Vagina (tissue), 2 donors: Measurements from ENCODE around the gene VPS29. TPM values are rescaled to one million over a fixed set of nuclear protein-coding genes. Genes with fewer than 3 reads are reported as not detected.

Experiments
- DNase-seq, 2 donors: peaks; one replicate each; pipeline ENCODE4 v3.0.0-alpha.2; 2017; ENCODE audit errors: extremely low spot score in 2 of 2
- H3K27ac ChIP-seq: fragments of 200-600 bp; sonication (generic); one replicate; pipeline ENCODE4 v1.5.1; 2019
- H3K27me3 ChIP-seq: fragments of 200-600 bp; sonication (generic); one replicate; pipeline ENCODE4 v1.5.1; 2019
- H3K36me3 ChIP-seq, 2 donors: fragments of 200-600 bp; sonication (generic); one replicate each; pipeline ENCODE4 v1.5.1; 2017 to 2019
- H3K4me1 ChIP-seq: fragments of 200-600 bp; sonication (generic); one replicate; pipeline ENCODE4 v1.5.1; 2019
- H3K4me3 ChIP-seq, 2 donors: fragments of 200-600 bp; sonication (generic); 1 replicate in 1 of 2; 2 replicates in 1 of 2; pipeline ENCODE4 v1.5.1; 2016 to 2019
- H3K9me3 ChIP-seq: fragments of 200-600 bp; sonication (generic); one replicate; pipeline ENCODE4 v1.5.1; 2019
- POLR2A ChIP-seq, 2 donors: fragments of 450-650 bp; IDR thresholded peaks; one replicate each; pipeline ENCODE4 v1.6.1; 2017; ENCODE audit warnings: antibody characterized with exemption in 2 of 2, mild to moderate bottlenecking in 2 of 2, moderate library complexity in 2 of 2
- POLR2AphosphoS5 ChIP-seq, 2 donors: sonication (generic); formaldehyde crosslinking; IDR thresholded peaks; one replicate each; pipeline ENCODE4 v1.9.0; 2017; ENCODE audit warnings: antibody characterized with exemption in 2 of 2, mild to moderate bottlenecking in 2 of 2, low read depth in 1 of 2; ENCODE audit not compliant: insufficient read depth in 1 of 2
- intact Hi-C: fragments of 100-400 bp; cut with DNase I; formaldehyde crosslinking; loops from one replicate; pipeline ENCODE4 v1.15.1; 2023
- total RNA-seq: library from RNA; depleted of rRNA; stranded (reverse); fragments of >200 nt; gene quantifications from one replicate; pipeline ENCODE4 v1.2.3, GENCODE V29; 2016
- TF ChIP-seq, protein P1 (sequence below), 3 experiments: fragments of 450-650 bp in 2 of 3; fragments of 200-600 bp in 1 of 3; sonication (generic) in 1 of 3; IDR thresholded peaks; one replicate each; pipeline ENCODE4 v1.5.1; 2017 to 2019; ENCODE audit warnings: antibody characterized with exemption in 3 of 3, mild to moderate bottlenecking in 2 of 3, moderate library complexity in 2 of 3

Gene VPS29
- total RNA-seq, result 74.9 TPM

DNA sequence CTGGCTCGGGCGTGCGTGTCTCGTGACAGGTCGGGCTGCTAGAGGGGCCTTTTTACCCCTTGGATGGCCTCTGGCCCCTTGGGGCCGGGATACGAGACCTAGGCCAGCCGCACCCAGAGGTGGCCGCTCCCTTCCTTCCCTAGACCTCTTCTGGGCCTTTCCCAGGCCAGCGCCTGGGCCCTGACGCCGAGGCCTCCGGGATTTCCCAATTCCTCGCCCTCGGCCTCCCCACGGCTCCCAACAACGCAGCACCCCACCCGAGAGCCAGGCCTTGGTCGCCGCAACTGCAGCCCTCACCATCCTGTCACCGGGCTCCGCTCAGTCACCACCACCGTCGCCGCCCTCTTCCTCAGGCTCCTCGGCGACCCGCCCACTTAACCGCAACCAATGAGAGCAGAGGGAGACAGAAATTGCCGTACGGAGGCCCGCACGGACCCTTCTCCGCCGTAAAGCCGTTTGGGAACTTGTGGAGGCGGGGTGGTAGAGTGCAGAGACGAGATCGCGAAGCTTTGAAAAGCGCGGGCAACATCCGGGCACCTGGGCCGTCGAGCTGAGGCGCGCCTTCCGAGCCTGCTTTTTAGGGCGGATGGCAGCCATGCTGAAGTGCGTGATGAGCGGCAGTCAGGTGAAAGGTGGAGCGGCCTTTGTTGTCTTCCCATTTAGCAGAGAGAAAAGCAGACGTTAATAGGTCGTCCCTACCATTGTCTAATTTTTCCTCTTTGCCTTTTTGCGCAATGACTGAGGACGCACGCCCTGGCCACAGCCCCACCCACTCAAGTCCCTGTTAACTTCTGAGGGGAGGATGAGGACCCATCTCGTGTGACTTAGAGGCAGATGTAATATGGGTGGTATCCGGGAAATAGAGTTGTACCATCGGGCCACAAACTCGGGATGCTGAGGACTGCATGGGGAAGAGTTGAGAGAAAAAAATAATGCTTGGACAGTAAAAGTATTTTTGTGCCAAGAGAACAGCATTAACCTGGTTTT lies at the start of gene VPS29, which contains the start of gene RAD9B:
VPS29 (minus strand) TSS at position 360 of the 987 bp plus-strand sequence; CDS start at position 300, 60 bp downstream.
RAD9B (plus strand) TSS at position 580 of the 987 bp plus-strand sequence; CDS start at position 587, 7 bp downstream.
- no peaks in the 10 kb centered on the region for H3K9me3 ChIP-seq
- no peaks in the 10 kb centered on the region for H3K36me3 ChIP-seq
- no peaks in the 10 kb centered on the region for H3K27me3 ChIP-seq
- DNase-seq, result peak; percentile 97
- peak within 1 kb of the TSS; percentile 86 to 97 for H3K4me3 ChIP-seq
- intact Hi-C loops, result loop anchor here (10.0 kb wide), 1 partner anchor 47 kb away; the partner anchor contains the start of gene ARPC3
- TF ChIP-seq POLR2A (IDR thresholded peaks at IDR 0.05), result peak in 1 of 2 donors; percentile 68
- TF ChIP-seq, protein P1, sequence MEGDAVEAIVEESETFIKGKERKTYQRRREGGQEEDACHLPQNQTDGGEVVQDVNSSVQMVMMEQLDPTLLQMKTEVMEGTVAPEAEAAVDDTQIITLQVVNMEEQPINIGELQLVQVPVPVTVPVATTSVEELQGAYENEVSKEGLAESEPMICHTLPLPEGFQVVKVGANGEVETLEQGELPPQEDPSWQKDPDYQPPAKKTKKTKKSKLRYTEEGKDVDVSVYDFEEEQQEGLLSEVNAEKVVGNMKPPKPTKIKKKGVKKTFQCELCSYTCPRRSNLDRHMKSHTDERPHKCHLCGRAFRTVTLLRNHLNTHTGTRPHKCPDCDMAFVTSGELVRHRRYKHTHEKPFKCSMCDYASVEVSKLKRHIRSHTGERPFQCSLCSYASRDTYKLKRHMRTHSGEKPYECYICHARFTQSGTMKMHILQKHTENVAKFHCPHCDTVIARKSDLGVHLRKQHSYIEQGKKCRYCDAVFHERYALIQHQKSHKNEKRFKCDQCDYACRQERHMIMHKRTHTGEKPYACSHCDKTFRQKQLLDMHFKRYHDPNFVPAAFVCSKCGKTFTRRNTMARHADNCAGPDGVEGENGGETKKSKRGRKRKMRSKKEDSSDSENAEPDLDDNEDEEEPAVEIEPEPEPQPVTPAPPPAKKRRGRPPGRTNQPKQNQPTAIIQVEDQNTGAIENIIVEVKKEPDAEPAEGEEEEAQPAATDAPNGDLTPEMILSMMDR (IDR thresholded peaks at IDR 0.05), result peak in 1 of 3 experiments; percentile 14
- peak; percentile 99 for TF ChIP-seq POLR2AphosphoS5 (IDR thresholded peaks at IDR 0.05; ENCODE audit: insufficient read depth in 1 of 2, low read depth in 1 of 2)
- H3K4me1 ChIP-seq, result peaks cover 38% of the 10 kb centered on the region
- peak within 1 kb of the TSS; percentile 85 for H3K27ac ChIP-seq

DNA sequence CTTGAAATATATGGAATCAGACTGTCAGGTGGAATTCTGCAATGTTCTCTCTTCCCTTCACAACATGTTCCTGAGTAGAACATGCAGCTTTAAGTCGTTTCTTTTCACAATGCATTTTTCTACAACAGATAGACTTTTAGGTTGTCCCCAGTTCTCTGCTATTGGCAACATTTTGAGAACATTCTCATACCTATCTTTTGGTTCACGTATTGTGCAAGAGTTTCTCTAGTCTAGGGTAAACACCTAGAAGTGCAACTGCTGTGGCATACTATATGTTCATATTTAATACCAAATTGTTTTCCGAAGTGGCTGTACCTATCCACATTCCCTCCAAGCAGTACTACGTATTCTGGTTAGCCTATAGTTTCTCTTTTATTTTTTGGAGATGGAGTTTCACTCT lies 49.1 kb upstream of the VPS29 start:
- Histone ChIP-seq H3K27me3 (no peaks in the 10 kb centered on the region), H3K27ac (no peak overlapping the region), H3K4me1 (peaks cover 82% of the 10 kb centered on the region), H3K4me3 (no peak overlapping the region), H3K9me3 (no peaks in the 10 kb centered on the region), H3K36me3 (peaks cover 0 to 10% of the 10 kb centered on the region in 2 donors)
- DNase-seq, result no peak
- intact Hi-C loops, result no loop called here
- no peak for TF ChIP-seq POLR2AphosphoS5 (IDR thresholded peaks at IDR 0.05; ENCODE audit: insufficient read depth in 1 of 2, low read depth in 1 of 2)
- TF ChIP-seq, protein P1 (IDR thresholded peaks at IDR 0.05), result no peak
- no peak for TF ChIP-seq POLR2A (IDR thresholded peaks at IDR 0.05)

DNA sequence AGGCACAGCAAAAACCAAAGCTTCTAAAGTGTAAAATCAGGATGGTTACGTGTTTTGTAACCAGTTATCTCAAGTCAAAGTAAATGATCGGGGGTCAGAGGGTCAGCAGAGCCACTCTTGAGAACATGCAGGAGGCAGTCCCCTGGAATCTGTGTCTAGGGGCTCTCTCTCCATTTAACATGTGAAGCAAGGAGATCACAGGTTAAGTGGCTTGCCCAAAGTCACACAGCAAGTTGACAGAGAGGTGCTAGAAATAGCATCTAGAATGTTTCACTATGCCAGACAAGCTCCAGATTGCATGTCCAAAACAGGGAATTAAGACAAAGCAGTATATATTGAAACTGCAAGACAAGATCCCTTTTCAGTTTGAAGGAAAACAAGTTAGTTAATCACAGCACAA lies 47.8 kb upstream of the VPS29 start:
- Histone ChIP-seq H3K27ac (peak overlapping the region; percentile 73), H3K36me3 (peaks cover 0 to 10% of the 10 kb centered on the region in 2 donors), H3K4me3 (no peak overlapping the region), H3K9me3 (no peaks in the 10 kb centered on the region), H3K4me1 (peaks cover 84% of the 10 kb centered on the region), H3K27me3 (no peaks in the 10 kb centered on the region)
- intact Hi-C loops, result no loop called here
- no peak for DNase-seq
- TF ChIP-seq POLR2A (IDR thresholded peaks at IDR 0.05), result no peak
- TF ChIP-seq, protein P1 (IDR thresholded peaks at IDR 0.05), result no peak
- TF ChIP-seq POLR2AphosphoS5 (IDR thresholded peaks at IDR 0.05; ENCODE audit: insufficient read depth in 1 of 2, low read depth in 1 of 2), result no peak

DNA sequence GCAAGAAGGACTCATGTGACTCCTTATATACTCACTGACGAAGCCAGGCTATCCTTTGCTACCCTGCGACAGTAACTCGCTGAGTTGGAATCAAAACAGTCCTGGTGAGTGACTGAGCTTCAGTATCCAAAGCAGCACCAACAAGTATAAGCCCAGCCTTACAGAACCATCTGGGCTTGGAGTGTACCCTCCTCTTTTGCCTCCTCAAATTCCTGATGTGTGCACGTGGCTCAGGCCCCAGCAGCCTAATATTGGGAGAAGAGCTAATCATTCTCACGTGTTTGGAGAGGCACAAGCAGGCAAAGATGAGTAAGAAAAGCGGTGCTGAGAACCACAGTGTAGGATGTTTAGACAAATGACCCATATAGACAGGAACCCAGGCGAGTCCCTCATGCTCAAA lies 46.8 kb upstream of the VPS29 start:
- H3K4me1 ChIP-seq, result peaks cover 87% of the 10 kb centered on the region
- H3K4me3 ChIP-seq, result no peak overlapping the region
- intact Hi-C loops, result no loop called here
- H3K36me3 ChIP-seq, result peaks cover 0 to 10% of the 10 kb centered on the region in 2 donors
- DNase-seq, result no peak
- peak in 1 of 2 donors; percentile 53 for TF ChIP-seq POLR2AphosphoS5 (IDR thresholded peaks at IDR 0.05; ENCODE audit: insufficient read depth in 1 of 2, low read depth in 1 of 2)
- TF ChIP-seq, protein P1 (IDR thresholded peaks at IDR 0.05), result no peak
- TF ChIP-seq POLR2A (IDR thresholded peaks at IDR 0.05), result no peak
- H3K27ac ChIP-seq, result peak overlapping the region; percentile 73
- H3K27me3 ChIP-seq, result no peaks in the 10 kb centered on the region
- no peaks in the 10 kb centered on the region for H3K9me3 ChIP-seq
